Measurements from ENCODE around the gene LRRC3C.

LRRC3C gene

GRCh38 chr17:39924691-39925055 lies 2.9 kb upstream of the LRRC3C start:
- no peak for TF ChIP-seq CTCF (IDR thresholded peaks at IDR 0.05; ENCODE audit: control insufficient read depth, extremely low read depth, insufficient read depth)
- no peak for DNase-seq (ENCODE audit: low read depth)
- H3K4me3 ChIP-seq (ENCODE audit: low read depth, low read length), result no peak overlapping the region

- DNase-seq (ENCODE audit: low read depth), result no peak
Measured at GRCh38 chr17:39925282-39926134, 2.0 kb upstream of the LRRC3C start.

GRCh38 chr17:39926135-39926587 lies 1.4 kb upstream of the LRRC3C start:
- TF ChIP-seq CTCF (IDR thresholded peaks at IDR 0.05; ENCODE audit: control insufficient read depth, extremely low read depth, insufficient read depth), result no peak
- peak overlapping the region; percentile 79 for H3K4me3 ChIP-seq (ENCODE audit: low read depth, low read length)
- no peak for DNase-seq (ENCODE audit: low read depth)

More at GRCh38 chr17:39925282-39926134, 2.0 kb upstream of the LRRC3C start:
- TF ChIP-seq CTCF (IDR thresholded peaks at IDR 0.05; ENCODE audit: control insufficient read depth, extremely low read depth, insufficient read depth), result no peak
- H3K4me3 ChIP-seq (ENCODE audit: low read depth, low read length), result no peak overlapping the region; the same call in 1 of the 2 replicates

GRCh38 chr17:39926588-39927100 lies 888 bp upstream of the LRRC3C start:
- no peak for DNase-seq (ENCODE audit: low read depth)
- no peak for TF ChIP-seq CTCF (IDR thresholded peaks at IDR 0.05; ENCODE audit: control insufficient read depth, extremely low read depth, insufficient read depth)
- H3K4me3 ChIP-seq (ENCODE audit: low read depth, low read length), result peak overlapping the region; percentile 79

GRCh38 chr17:39927929-39928857 lies 661 bp downstream of the LRRC3C start:
- H3K4me3 ChIP-seq (ENCODE audit: low read depth, low read length), result peak overlapping the region; percentile 79
- no peak for DNase-seq (ENCODE audit: low read depth)
- no peak for TF ChIP-seq CTCF (IDR thresholded peaks at IDR 0.05; ENCODE audit: control insufficient read depth, extremely low read depth, insufficient read depth)

GRCh38 chr17:39928858-39929645 lies 1.5 kb downstream of the LRRC3C start:
- H3K4me3 ChIP-seq (ENCODE audit: low read depth, low read length), result peak overlapping the region; percentile 79
- no peak for TF ChIP-seq CTCF (IDR thresholded peaks at IDR 0.05; ENCODE audit: control insufficient read depth, extremely low read depth, insufficient read depth)
- DNase-seq (ENCODE audit: low read depth), result no peak
